ENCODE results near the gene AFF3.

DNA sequence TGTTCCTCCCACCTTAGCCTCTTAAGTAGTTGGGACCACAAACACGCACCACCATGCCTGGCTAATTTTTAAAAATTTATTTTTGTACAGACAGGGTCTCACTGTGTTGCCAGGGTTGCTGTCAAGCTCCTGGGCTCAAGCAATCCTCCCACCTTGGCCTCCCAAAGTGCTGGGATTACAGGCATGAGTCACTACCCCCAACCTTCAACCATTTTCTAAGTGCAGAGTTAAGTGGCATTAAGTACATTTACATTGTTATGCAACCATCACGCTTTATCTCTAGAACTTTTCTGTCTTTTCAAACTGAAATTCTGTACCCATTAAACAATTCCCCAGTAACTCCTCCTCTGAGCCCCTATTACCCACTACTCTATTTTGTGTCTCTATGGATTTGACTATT lies 45.9 kb upstream of the AFF3 start:
- no peak for TF ChIP-seq CTCF (conservative IDR thresholded peaks at IDR 0.05 in 1 of 2, IDR thresholded peaks at IDR 0.05 in 1 of 2; ENCODE audit: low read depth in 1 of 2, low read length in 2 of 2)
- TF ChIP-seq EZH2 (IDR thresholded peaks at IDR 0.05; ENCODE audit: low read length, missing control alignments), result no peak

All from fibroblast of lung (primary cell).